SK-N-SH (cell line): Measurements from ENCODE around the gene DOCK6. TPM values are rescaled to one million over a fixed set of nuclear protein-coding genes. Genes with fewer than 3 reads are reported as not detected.

Experiments used
- CTCF ChIA-PET: fragments of 300-600, 350-600 bp; formaldehyde crosslinking; extraction: SDS; loops from one replicate; lab custom pipeline; 2021; lab: Yijun Ruan, JAX
- POLR2A ChIA-PET: fragments of 350-600 bp; sonication (Branson Sonifier 250); formaldehyde crosslinking; extraction: SDS; loops from one replicate; lab custom pipeline; 2020; ENCODE audit warnings: antibody characterized with exemption, inconsistent platforms; lab: Yijun Ruan, JAX
- DNase-seq: peaks from one replicate; pipeline ENCODE4 v3.0.0; 2012
- H2AFZ ChIP-seq: fragments of 200-600 bp; sonication (generic); 2 replicates; pipeline ENCODE4 v1.8.1; 2016; ENCODE audit warnings: antibody characterized with exemption, mild to moderate bottlenecking, low read depth
- H3F3A ChIP-seq: fragments of 200-600 bp; sonication (generic); replicated peaks from 2 replicates; pipeline ENCODE3; 2016; ENCODE audit warnings: antibody characterized with exemption, mild to moderate bottlenecking; ENCODE audit not compliant: insufficient read depth
- H3K27ac ChIP-seq, 2 experiments: fragments of 200-500 bp in 1 of 2; fragments of 200-600 bp in 1 of 2; sonication (Bioruptor generic) in 1 of 2; sonication (generic), shearing (Covaris generic) in 1 of 2; 2 replicates each; pipeline versions ENCODE4 v1.5.1 to v1.6.1; 2014 to 2016; ENCODE audit warnings: low read depth in 2 of 2, inconsistent platforms in 1 of 2, low read length in 1 of 2, mild to moderate bottlenecking in 1 of 2, mixed read lengths in 1 of 2
- H3K27me3 ChIP-seq: fragments of 200-600 bp; sonication (generic), shearing (Covaris generic); 2 replicates; pipeline ENCODE4 v1.6.1; 2016; ENCODE audit warnings: mixed run types; ENCODE audit not compliant: insufficient read depth
- H3K36me3 ChIP-seq, 2 experiments: fragments of 200-500 bp in 1 of 2; fragments of 200-600 bp in 1 of 2; sonication (Bioruptor generic) in 1 of 2; sonication (generic) in 1 of 2; replicated peaks in 1 of 2; 2 replicates each; pipeline versions ENCODE3 to v1.5.1; 2014 to 2016; ENCODE audit warnings: low read length in 1 of 2, mild to moderate bottlenecking in 1 of 2; ENCODE audit not compliant: insufficient read depth in 2 of 2, control insufficient read depth in 1 of 2
- H3K4me1 ChIP-seq, 2 experiments: fragments of 200-500 bp in 1 of 2; fragments of 200-600 bp in 1 of 2; sonication (Bioruptor generic) in 1 of 2; sonication (generic), shearing (Covaris generic) in 1 of 2; 2 replicates each; pipeline versions ENCODE4 v1.5.1 to v1.6.1; 2014 to 2016; ENCODE audit warnings: low read depth in 1 of 2, low read length in 1 of 2, mixed run types in 1 of 2; ENCODE audit not compliant: insufficient read depth in 2 of 2, control insufficient read depth in 1 of 2
- H3K4me2 ChIP-seq: fragments of 200-600 bp; sonication (generic), shearing (Covaris generic); 2 replicates; pipeline ENCODE4 v1.6.1; 2017; ENCODE audit warnings: mixed run types
- H3K4me3 ChIP-seq, 2 experiments: fragments of 200-500 bp in 1 of 2; fragments of 200-600 bp in 1 of 2; sonication (Bioruptor generic) in 1 of 2; sonication (generic), shearing (Covaris generic) in 1 of 2; 2 replicates each; pipeline versions ENCODE4 v1.5.1 to v1.8.1; 2014 to 2016; ENCODE audit warnings: low read depth in 2 of 2, inconsistent platforms in 1 of 2, low read length in 1 of 2, mild to moderate bottlenecking in 1 of 2, mixed read lengths in 1 of 2, moderate library complexity in 1 of 2
- H3K79me2 ChIP-seq: fragments of 200-600 bp; sonication (generic); 2 replicates; pipeline ENCODE4 v1.8.1; 2017; ENCODE audit warnings: mild to moderate bottlenecking; ENCODE audit not compliant: insufficient read depth
- H3K9ac ChIP-seq: fragments of 200-600 bp; sonication (generic); 2 replicates; pipeline ENCODE4 v1.6.1; 2017; ENCODE audit warnings: mixed run types
- H3K9me2 ChIP-seq: fragments of 200-600 bp; sonication (generic); 2 replicates; pipeline ENCODE4 v1.6.1; 2017; ENCODE audit warnings: mixed run types
- H3K9me3 ChIP-seq: fragments of 200-600 bp; sonication (generic); 2 replicates; pipeline ENCODE4 v1.6.1; 2017; ENCODE audit warnings: mixed run types, mild to moderate bottlenecking, moderate library complexity
- H4K20me1 ChIP-seq: fragments of 200-600 bp; sonication (generic); 2 replicates; pipeline ENCODE4 v1.6.1; 2017; ENCODE audit warnings: mild to moderate bottlenecking, mixed run types; ENCODE audit not compliant: insufficient read depth
- CHD2 ChIP-seq: fragments of 150-350 bp; IDR thresholded peaks from 2 replicates; pipeline ENCODE4 v1.6.1; 2018; ENCODE audit warnings: low read length; ENCODE audit not compliant: partially characterized antibody
- CTCF ChIP-seq: fragments of 200-600 bp; sonication (generic); IDR thresholded peaks from 2 replicates; pipeline ENCODE4 v1.6.1; 2017; ENCODE audit warnings: antibody characterized with exemption, mild to moderate bottlenecking, moderate library complexity
- ELF1 ChIP-seq: IDR thresholded peaks from 2 replicates; pipeline ENCODE4 v1.4.0; 2012
- FOSL2 ChIP-seq: IDR thresholded peaks from 2 replicates; pipeline ENCODE4 v1.4.0; 2012; ENCODE audit warnings: low read depth, mild to moderate bottlenecking, moderate library complexity, borderline replicate concordance
- FOXJ3 ChIP-seq: sonication (generic); formaldehyde crosslinking; IDR thresholded peaks from 2 replicates; pipeline ENCODE4 v1.5.1; 2020; ENCODE audit warnings: mild to moderate bottlenecking, missing genetic modification reagents
- GABPA ChIP-seq: IDR thresholded peaks from 2 replicates; pipeline ENCODE4 v1.4.0; 2012; ENCODE audit warnings: low read depth, mild to moderate bottlenecking
- GATA2 ChIP-seq: sonication (generic); formaldehyde crosslinking; IDR thresholded peaks from 2 replicates; pipeline ENCODE4 v1.5.0; 2020; ENCODE audit warnings: mild to moderate bottlenecking, missing genetic modification reagents
- IRF3 ChIP-seq: fragments of 150-350 bp; IDR thresholded peaks from 2 replicates; pipeline ENCODE4 v1.6.1; 2016; ENCODE audit warnings: mild to moderate bottlenecking, low read depth, low read length
- JUND ChIP-seq: IDR thresholded peaks from 2 replicates; pipeline ENCODE4 v1.4.0; 2012
- NFIC ChIP-seq: IDR thresholded peaks from 2 replicates; pipeline ENCODE4 v1.4.0; 2012; ENCODE audit warnings: borderline replicate concordance
- PBX3 ChIP-seq: IDR thresholded peaks from 2 replicates; pipeline ENCODE4; 2012
- POLR2AphosphoS5 ChIP-seq: IDR thresholded peaks from 2 replicates; pipeline ENCODE4 v1.6.1; 2012; ENCODE audit warnings: low read depth, low read length
- RAD21 ChIP-seq: IDR thresholded peaks from 2 replicates; pipeline ENCODE4 v1.6.1; 2012; ENCODE audit warnings: mild to moderate bottlenecking, low read length
- SIN3A ChIP-seq: IDR thresholded peaks from 2 replicates; pipeline ENCODE4 v1.6.1; 2012; ENCODE audit warnings: low read depth, mild to moderate bottlenecking, low read length, moderate library complexity, borderline replicate concordance
- SMC3 ChIP-seq: IDR thresholded peaks from 2 replicates; pipeline ENCODE4 v1.6.1; 2012; ENCODE audit warnings: low read depth, low read length, improper control_type of control experiment
- USF1 ChIP-seq: IDR thresholded peaks from 2 replicates; pipeline ENCODE4 v1.4.0; 2012; ENCODE audit warnings: low read depth, borderline replicate concordance
- ZBTB33 ChIP-seq: IDR thresholded peaks from 2 replicates; pipeline ENCODE4 v1.4.0; 2012; ENCODE audit warnings: low read depth, borderline replicate concordance
- WGBS: methylation state at CpG from one replicate; pipeline ENCODE4 v1.1.6; 2017; ENCODE audit warnings: low lambda C conversion rate; 5-methylcytosine and 5-hydroxymethylcytosine counted together
- polyA plus RNA-seq, 3 experiments: library from polyadenylated mRNA; depleted of rRNA; stranded (reverse); fragments of >200 nt; gene quantifications; 2 replicates each; pipeline ENCODE4 v1.2.3, GENCODE V29; 2012

The DOCK6 gene
- polyA plus RNA-seq, 1 of the 3 experiments (the other 2 are of a cell fraction), result 18.3 TPM

GRCh38 chr19:11273296-11273695 lies 11.0 kb upstream of the DOCK6 start:
- Histone ChIP-seq H4K20me1 (no peaks in the 10 kb centered on the region), H3F3A (peaks cover 4% of the 10 kb centered on the region), H3K36me3 (no peaks in the 10 kb centered on the region), H3K9me3 (no peaks in the 10 kb centered on the region), H3K4me3 (no peak overlapping the region), H2AFZ (no peak overlapping the region), H3K27me3 (no peaks in the 10 kb centered on the region), H3K27ac (no peak overlapping the region), H3K79me2 (no peaks in the 10 kb centered on the region), H3K9ac (no peak overlapping the region), H3K9me2 (no peaks in the 10 kb centered on the region), H3K4me1 (peaks cover 7 to 9% of the 10 kb centered on the region in 2 experiments; a peak in 1 of 4 replicates), H3K4me2 (no peak overlapping the region)
- CTCF ChIA-PET, result interaction anchor here (1.2 to 1.6 kb wide), 3 partner anchors 11 to 108 kb away, joined by 3 to 8 read pairs (median 4); partner anchors contain the start of gene DOCK6
- TF ChIP-seq FOSL2, result no peak
- no peak for TF ChIP-seq ELF1
- TF ChIP-seq CTCF, result no peak
- no peak for TF ChIP-seq FOXJ3 (CRISPR knock-in tag)
- no peak for TF ChIP-seq SMC3
- TF ChIP-seq GATA2 (CRISPR knock-in tag), result no peak
- no peak for TF ChIP-seq PBX3
- TF ChIP-seq IRF3, result no peak
- TF ChIP-seq JUND, result no peak
- TF ChIP-seq GABPA, result no peak
- TF ChIP-seq USF1, result no peak
- TF ChIP-seq RAD21, result no peak
- TF ChIP-seq POLR2AphosphoS5, result no peak
- TF ChIP-seq CHD2, result no peak
- no peak for TF ChIP-seq ZBTB33
- no peak for TF ChIP-seq NFIC
- no peak for TF ChIP-seq SIN3A
- no peak for DNase-seq
- POLR2A ChIA-PET, result no interaction called here
- WGBS, result 75% methylated on average over 2 of the region's 2 CpGs
